GM12872 (cell line): Measurements from ENCODE around the gene MACROD2.

ENCODE experiments used
- CTCF ChIP-seq: IDR thresholded peaks from 3 replicates; pipeline ENCODE4 v1.5.1; 2011; ENCODE audit warnings: low read depth, mild to moderate bottlenecking, low read length, moderate library complexity; ENCODE audit not compliant: insufficient read depth

Gene MACROD2

GRCh38 chr20:14687313-14687712, 692.0 kb downstream of the MACROD2 start:
- TF ChIP-seq CTCF: no peak

DNA sequence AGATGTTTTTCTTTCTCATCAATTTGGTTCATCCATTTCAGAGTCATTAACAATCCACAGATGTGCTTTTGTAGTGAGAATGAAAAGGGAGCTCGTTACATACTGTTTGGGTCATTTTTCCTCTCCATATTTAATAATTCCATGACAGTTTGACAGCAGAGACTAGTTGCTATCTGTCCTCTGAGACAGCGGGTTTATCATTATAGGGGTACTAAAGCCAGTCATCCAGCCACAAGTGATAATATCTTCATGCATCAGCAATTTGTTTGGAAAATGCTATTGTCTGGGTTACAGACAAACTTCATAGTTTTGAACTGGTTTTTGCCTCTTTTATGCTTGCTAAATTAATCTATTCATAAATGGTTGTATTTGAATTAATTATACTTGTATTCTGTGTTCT, 692.7 kb downstream of the MACROD2 start:
- TF ChIP-seq CTCF: no peak

DNA sequence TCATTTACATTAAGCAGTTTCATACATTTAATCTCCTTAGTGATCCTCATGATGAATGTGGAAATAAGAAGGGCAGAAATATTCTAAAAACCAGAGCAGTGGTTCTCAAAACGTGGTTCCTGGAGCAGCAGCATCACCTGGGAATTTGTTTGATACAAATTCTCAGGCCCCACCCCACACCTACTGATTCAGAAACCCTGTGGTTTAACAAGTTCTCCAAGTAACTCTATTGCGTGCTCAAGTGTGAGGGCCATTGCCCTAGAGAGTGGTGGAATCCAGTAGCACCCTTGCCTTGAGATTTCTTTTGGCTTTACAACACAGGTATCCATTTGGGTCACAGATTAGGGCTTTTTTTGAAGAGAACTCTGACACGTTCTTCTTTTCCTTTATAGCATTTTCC, 696.7 kb downstream of the MACROD2 start:
- no peak for TF ChIP-seq CTCF

GRCh38 chr20:14696478-14696877, 701.2 kb downstream of the MACROD2 start:
- TF ChIP-seq CTCF: no peak

DNA sequence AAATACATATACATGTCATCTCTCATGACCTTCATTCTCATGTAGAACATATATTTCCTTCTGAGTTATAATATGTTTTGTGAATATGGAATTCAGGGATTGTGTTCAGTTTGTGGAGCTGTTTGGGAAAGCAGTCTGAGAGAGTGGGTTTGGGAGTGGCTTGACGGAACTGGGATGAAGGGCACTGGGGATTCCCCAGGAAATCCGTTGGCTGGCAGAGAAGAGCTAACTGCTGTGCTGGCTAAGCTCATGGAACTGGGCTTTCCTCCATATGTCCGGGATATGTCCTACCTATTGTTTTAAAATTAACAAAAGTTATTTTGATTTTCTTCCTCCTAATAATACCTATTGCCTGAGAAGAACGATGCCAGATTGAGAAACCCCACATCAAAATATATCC, 701.6 kb downstream of the MACROD2 start:
- no peak for TF ChIP-seq CTCF

DNA sequence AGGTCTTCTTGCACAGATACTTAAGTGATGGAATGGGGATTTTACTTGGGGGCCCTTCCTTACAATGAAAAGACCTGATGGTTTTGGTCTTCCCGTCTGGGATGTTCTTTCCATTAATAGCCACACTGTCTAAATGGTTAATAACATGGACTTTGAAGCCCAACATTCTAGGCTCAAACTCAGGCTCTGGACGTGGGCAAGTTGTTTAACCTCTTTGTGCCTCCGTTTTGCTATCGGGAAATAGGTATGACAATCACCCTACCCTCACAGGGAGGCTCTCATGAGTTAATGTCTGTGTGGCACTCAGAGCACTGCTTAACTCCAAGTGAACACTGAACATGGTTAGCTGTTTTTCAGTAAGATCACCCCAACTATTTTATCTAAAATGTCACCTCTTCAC, 702.8 kb downstream of the MACROD2 start:
- TF ChIP-seq CTCF: no peak

GRCh38 chr20:14698605-14699373, 703.5 kb downstream of the MACROD2 start:
- no peak for TF ChIP-seq CTCF
